ENCODE results near the gene TSPAN4. TPM values are rescaled to one million over a fixed set of nuclear protein-coding genes. Genes with fewer than 3 reads are reported as not detected.

The TSPAN4 gene
- total and polyA plus RNA-seq, 9 of the 15 experiments (the other 6 are each of a cell fraction or from before 2014, with no cell fraction given) = 0.07 to 31.0 (median 15.7) TPM

DNA sequence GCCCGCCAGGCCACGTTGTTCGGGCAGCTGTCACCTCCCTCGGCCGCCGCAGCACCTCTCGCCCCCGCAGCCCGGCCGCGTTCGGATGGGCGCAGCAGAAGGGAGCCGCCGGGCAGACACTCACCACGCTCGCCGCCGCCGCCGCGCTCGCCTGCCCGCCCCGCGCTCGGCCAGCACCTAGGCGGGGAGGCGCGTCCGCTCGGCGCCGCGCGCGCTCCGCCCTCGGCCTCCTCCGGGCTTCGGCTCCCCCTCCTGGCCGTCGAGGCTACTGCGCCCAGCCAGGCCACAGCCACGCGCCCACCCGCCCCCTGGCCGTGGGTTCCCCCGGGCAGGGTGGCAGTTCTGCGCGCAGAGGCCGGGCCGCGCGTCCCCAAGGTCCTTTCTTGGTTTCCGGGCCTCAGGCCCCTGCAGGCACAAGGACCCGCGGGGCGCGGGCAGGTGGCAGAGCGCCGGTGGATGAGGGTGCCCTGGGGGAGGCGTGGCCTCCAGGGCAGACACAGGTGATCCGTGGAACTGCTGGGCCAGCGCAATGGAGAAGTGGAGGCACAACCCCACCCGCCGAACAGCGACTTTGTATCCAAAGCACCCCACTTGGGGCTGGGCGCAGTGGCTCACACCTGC lies 44.4 kb upstream of the TSPAN4 start, which contains the start of gene SLC25A22 (continued):
- TF ChIP-seq, protein P1, sequence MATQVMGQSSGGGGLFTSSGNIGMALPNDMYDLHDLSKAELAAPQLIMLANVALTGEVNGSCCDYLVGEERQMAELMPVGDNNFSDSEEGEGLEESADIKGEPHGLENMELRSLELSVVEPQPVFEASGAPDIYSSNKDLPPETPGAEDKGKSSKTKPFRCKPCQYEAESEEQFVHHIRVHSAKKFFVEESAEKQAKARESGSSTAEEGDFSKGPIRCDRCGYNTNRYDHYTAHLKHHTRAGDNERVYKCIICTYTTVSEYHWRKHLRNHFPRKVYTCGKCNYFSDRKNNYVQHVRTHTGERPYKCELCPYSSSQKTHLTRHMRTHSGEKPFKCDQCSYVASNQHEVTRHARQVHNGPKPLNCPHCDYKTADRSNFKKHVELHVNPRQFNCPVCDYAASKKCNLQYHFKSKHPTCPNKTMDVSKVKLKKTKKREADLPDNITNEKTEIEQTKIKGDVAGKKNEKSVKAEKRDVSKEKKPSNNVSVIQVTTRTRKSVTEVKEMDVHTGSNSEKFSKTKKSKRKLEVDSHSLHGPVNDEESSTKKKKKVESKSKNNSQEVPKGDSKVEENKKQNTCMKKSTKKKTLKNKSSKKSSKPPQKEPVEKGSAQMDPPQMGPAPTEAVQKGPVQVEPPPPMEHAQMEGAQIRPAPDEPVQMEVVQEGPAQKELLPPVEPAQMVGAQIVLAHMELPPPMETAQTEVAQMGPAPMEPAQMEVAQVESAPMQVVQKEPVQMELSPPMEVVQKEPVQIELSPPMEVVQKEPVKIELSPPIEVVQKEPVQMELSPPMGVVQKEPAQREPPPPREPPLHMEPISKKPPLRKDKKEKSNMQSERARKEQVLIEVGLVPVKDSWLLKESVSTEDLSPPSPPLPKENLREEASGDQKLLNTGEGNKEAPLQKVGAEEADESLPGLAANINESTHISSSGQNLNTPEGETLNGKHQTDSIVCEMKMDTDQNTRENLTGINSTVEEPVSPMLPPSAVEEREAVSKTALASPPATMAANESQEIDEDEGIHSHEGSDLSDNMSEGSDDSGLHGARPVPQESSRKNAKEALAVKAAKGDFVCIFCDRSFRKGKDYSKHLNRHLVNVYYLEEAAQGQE (IDR thresholded peaks at IDR 0.05; ENCODE audit: borderline replicate concordance) = peak; percentile 42; the same call in 1 of the 2 replicates
- TF ChIP-seq, protein P1 (CRISPR knock-in tag; IDR thresholded peaks at IDR 0.05; ENCODE audit: low read depth) = no peak
- no peak for TF ChIP-seq TAF1 (IDR thresholded peaks at IDR 0.05; ENCODE audit: control insufficient read depth, extremely low read depth, insufficient read depth, low read length, severe bottlenecking)
- peak; percentile 50; the same call in 1 of the 2 replicates for TF ChIP-seq SIN3B (IDR thresholded peaks at IDR 0.05; ENCODE audit: low read depth)
- no peak for TF ChIP-seq RNF2 (IDR thresholded peaks at IDR 0.05)
- no peak for TF ChIP-seq ESRRB (CRISPR knock-in tag; IDR thresholded peaks at IDR 0.05; ENCODE audit: borderline replicate concordance)
- TF ChIP-seq, protein P2, sequence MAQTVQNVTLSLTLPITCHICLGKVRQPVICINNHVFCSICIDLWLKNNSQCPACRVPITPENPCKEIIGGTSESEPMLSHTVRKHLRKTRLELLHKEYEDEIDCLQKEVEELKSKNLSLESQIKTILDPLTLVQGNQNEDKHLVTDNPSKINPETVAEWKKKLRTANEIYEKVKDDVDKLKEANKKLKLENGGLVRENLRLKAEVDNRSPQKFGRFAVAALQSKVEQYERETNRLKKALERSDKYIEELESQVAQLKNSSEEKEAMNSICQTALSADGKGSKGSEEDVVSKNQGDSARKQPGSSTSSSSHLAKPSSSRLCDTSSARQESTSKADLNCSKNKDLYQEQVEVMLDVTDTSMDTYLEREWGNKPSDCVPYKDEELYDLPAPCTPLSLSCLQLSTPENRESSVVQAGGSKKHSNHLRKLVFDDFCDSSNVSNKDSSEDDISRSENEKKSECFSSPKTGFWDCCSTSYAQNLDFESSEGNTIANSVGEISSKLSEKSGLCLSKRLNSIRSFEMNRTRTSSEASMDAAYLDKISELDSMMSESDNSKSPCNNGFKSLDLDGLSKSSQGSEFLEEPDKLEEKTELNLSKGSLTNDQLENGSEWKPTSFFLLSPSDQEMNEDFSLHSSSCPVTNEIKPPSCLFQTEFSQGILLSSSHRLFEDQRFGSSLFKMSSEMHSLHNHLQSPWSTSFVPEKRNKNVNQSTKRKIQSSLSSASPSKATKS (CRISPR knock-in tag; IDR thresholded peaks at IDR 0.05) = no peak
- TF ChIP-seq XRCC3 (IDR thresholded peaks at IDR 0.05) = no peak
- TF ChIP-seq, protein P3, sequence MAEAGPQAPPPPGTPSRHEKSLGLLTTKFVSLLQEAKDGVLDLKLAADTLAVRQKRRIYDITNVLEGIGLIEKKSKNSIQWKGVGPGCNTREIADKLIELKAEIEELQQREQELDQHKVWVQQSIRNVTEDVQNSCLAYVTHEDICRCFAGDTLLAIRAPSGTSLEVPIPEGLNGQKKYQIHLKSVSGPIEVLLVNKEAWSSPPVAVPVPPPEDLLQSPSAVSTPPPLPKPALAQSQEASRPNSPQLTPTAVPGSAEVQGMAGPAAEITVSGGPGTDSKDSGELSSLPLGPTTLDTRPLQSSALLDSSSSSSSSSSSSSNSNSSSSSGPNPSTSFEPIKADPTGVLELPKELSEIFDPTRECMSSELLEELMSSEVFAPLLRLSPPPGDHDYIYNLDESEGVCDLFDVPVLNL (CRISPR knock-in tag; IDR thresholded peaks at IDR 0.05; ENCODE audit: low read depth) = no peak
- TF ChIP-seq BCOR (IDR thresholded peaks at IDR 0.05) = 0 out of 2 replicates have a peak, but pooled peaks have one; percentile 11
- no peak for TF ChIP-seq ELF1 (tag; IDR thresholded peaks at IDR 0.05)
- TF ChIP-seq, protein P4, sequence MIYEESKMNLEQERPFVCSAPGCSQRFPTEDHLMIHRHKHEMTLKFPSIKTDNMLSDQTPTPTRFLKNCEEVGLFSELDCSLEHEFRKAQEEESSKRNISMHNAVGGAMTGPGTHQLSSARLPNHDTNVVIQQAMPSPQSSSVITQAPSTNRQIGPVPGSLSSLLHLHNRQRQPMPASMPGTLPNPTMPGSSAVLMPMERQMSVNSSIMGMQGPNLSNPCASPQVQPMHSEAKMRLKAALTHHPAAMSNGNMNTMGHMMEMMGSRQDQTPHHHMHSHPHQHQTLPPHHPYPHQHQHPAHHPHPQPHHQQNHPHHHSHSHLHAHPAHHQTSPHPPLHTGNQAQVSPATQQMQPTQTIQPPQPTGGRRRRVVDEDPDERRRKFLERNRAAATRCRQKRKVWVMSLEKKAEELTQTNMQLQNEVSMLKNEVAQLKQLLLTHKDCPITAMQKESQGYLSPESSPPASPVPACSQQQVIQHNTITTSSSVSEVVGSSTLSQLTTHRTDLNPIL (CRISPR knock-in tag; IDR thresholded peaks at IDR 0.05) = no peak
- TF ChIP-seq ZNF197 (CRISPR knock-in tag; IDR thresholded peaks at IDR 0.05; ENCODE audit: low read depth) = no peak
- peak in 1 of 2 experiments; percentile 48; a peak in 1 of 4 replicates for TF ChIP-seq NONO (IDR thresholded peaks at IDR 0.05; ENCODE audit: low read depth in 2 of 2, low read length in 1 of 2)
- TF ChIP-seq ZFPM2 (CRISPR knock-in tag; IDR thresholded peaks at IDR 0.05) = no peak
- TF ChIP-seq ZNF644 (tag; IDR thresholded peaks at IDR 0.05; ENCODE audit: low read depth) = no peak

All from K562 (cell line).